HG02870 (cell line): ENCODE data around the gene ZNF442.
"Not testable (repeated sequence)": the region's sequence is repeated elsewhere in the genome, so short reads cannot be mapped to it uniquely, and the experiment has no call there.

Experiments used
- ATAC-seq: cut with Tn5 transposase; IDR thresholded peaks from one replicate; pipeline ENCODE4 v1.9.1; 2021; ENCODE audit warnings: mild to moderate bottlenecking, moderate library complexity; ENCODE audit not compliant: unreplicated experiment

Gene ZNF442

DNA sequence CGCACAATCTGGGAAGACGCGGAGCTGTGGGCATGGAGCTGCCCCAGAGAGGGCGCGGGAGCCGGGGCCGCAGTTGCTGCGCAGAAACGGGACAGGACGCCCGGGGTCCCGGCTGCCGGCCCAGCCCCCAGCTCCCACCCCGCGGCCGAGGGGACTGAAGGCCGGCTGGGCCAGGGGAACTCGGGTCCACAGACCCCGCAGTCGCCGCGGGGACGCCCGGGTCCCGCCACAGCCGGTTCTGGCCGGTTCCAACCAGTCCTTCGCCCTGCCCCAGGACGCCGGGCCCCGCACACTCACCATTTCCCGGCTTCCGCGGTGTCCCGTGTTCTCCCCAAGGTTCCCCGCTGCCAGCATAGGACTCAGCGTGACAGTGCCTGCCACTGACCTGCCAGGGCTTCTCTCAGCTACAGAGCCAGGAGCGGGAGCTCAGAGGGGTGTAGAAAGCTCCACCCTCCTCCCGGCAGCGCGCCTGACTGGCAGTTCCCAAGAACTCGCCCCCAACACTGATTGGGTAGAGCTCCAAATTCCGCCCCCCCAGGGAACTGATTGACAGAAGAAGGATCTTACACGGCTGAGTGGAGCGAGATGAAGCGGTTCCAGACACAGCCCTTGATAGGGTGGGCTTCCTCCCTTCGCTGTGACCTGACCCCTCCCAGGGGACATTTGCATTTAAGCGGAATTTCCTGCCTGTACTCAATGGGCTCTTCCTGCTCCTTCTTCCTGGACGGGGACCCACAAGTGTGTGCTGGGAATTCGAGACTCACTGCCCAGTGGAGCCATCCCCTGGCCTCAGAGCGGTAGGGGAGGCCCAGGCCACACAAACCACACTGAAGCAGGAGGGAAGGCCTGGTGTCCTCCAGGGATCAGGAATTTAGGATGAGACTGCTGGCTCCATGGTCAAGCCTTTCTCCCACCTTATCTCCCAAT is at the start of gene ZNF442:
Gene ZNF442, minus strand, starts transcription at position 448 of the 927 bp plus-strand sequence. CDS start 2,052 bp downstream, outside the sequence.
- peak; percentile 90 for ATAC-seq

DNA sequence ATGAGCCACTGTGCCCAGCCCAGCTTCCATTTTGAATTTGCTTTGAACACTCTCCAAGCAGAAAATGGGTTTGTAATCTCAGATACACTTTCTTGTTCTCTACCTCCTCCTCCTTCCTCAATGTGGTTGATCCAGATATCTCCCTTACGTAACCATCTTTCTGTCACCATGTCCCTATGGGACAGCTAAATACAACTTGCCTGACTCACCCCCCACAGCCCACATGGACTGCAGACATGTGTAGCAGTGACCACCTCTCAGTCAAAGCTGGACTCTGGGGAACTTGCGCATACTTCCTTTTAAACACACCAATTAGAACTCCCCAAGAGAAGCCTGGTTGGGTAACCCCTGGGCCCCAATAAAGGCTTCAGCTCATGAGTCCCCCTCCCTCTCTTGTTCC is 46.4 kb upstream of the ZNF442 start:
- no peak for ATAC-seq

DNA sequence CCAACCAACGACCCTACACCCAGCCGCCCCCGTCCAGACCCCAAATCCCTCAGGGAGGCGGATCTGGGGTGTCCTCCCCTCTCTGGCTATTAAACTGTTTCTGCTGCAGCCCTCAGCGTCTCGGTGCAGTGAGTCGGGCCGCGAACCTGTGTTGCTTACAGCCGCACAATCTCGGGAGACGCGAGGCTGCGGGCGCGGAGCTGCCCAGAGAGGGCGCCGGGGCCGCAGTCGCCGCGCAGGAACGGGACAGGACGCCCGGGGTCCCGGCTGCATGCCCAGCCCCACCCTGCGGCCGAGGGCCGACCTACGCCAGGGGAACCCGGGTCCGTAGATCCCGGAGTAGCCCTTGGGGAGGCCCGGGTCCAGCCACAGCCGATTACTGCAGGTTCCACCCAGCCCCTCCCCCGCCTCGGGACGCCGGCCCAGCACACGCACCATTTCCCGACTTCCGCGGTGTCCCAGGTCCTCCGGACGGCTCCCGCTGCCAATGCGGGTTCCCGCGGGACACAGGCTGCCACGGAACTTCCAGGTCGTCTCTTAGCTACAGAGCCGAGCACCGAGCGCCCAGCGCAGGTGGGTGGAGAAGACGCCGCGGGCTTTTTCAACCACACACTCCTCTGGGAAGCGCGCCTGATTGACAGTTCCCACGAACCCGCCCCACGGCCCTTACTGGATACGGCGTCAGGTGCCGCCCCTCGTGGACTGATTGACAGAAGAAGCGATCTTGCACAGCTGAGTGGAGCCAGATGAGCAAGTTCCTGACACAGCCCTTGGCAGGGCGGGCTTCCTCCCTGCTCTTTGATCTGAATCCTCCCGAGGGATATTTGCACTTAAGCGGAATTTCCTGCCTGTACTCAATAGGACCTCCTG is 35.4 kb upstream of the ZNF442 start, which contains the start of gene ZNF799:
Gene ZNF799, minus strand, starts transcription at position 639 of the 870 bp plus-strand sequence. Its CDS starts 201 bp downstream, at position 438.
- peak; percentile 91 for ATAC-seq

DNA sequence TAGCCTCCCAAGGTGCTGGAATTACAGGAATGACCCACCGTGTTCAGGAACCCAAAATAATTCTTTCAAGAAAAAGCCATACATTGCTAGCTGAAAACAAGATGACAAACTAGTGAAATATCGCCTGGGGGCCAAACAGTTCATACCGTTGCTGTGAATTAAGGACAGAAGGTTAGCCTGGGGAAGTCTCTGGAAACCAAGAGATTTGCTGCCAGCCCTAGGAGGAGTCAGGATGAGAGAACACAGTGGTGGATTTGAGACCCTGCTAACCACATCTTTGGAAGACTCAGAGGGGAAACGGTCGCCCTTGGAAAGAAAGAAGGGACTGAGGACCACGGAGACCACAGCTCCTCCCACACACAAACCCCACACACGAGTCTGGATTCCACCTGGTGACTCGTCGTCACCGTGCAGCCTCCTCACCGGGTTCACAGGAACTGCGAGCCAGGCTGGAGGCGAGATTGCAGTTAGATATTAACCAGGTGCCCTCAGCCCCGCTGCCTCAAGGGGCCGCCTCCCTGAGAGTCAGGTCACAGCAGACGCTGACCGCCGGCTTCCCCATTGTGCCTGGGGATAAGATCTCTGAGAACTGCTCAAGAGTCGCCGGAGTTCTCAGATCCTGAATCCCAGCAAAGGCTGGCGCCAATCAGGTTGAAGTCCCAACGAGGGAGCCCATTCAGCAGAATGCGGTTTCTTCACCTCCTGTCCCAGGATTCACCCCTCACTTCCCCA is 34.6 kb upstream of the ZNF442 start:
- ATAC-seq = peak; percentile 24

DNA sequence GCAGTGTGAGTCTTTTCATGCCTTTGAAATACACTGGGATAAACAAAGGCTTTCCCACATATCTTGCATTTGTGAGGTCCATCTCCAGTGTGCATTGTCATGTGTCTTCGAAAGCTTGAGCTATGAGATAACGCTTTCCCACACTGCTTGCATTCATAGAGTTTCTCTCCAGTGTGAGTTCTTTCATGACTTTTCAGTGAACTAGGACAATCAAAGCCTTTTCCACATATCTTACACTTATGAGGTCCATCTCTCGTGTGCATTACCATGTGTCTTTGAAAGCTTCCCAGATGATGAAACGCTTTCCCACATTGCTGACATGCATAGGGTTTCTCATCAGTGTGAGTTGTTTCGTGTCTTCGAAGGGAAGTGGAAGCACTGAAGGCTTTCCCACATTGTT is 25.7 kb upstream of the ZNF442 start:
- ATAC-seq = not testable (repeated sequence)

DNA sequence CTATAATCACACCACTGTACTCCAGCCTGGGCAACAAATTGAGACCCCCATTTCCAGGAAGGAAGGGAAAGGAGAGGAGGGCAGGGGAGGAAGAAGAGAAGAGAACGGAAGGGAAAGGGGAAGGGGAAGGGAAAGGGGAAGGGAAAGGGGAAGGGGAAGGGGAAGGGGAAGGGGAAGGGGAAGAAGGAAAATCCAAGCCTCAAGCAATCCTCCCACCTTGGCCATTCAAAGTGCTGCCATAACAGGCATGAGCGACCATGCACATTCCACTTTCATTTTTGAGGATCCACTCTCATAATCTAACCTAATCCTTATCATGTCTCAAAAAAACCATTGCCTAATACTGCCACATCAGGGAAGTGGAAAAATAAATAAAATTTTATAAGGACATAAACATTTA is 20.9 kb upstream of the ZNF442 start:
- ATAC-seq = not testable (repeated sequence)

DNA sequence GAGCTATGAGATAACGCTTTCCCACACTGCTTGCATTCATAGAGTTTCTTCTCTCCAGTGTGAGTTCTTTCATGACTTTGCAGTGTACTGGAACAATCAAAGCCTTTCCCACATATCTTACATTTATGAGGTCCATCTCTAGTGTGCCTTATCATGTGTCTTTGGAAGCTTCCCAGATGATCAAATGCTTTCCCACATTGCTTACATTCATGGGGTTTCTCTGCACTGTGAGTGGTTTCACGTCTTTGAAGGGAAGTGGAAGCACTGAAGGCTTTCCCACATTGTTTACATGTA is 14.9 kb upstream of the ZNF442 start:
- ATAC-seq = no peak

DNA sequence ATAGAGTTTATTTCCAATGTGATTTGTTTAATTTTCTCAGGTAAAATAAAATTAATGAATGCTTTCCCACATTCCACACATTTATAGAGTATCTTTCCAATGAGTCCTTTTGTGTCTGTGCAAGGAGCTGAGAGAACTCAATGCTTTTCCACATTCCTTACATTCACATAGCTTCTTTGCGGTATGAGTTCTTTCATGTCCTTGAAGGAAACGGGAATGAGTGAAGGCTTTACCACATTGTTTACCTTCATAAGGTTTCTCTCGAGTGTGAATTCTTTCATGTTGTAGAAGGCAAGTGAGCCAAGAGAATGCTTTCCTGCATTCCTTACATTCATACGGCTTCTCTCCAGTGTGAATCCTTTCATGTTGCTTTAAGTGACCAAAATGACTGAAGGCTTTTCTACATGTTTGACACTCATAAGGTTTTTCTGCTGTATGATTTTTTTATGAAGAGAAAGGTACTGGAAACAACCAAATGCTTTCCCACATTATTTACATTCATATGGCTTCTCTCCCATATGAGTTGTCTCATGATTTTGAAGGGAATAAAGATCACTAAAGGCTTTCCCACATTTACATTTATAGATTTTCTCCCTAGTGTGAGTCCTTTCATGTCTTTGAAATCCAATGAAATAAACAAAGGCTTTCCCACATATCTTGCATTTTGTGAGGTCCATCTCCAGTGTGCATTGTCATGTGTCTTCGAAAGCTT is 14.4 kb upstream of the ZNF442 start:
- no peak for ATAC-seq

DNA sequence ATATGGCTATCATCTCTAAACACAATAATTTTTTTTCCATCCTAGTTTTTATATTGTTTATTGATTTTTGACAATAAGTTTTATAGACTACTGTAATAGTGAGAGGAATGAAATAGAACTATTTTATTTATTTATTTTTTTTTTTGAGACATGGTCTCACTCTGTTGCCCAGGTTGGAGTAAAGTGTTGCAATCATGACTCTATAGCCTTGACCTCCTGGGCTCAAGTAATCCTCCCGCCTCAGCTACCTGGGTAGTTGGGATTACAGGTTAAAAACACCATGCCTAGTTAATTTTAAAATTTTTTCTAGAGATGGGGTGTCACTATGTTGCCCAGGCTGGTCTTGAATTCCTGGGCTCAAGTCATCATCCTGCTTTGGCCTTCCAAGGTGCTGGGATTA is 8.5 kb upstream of the ZNF442 start:
- no peak for ATAC-seq

DNA sequence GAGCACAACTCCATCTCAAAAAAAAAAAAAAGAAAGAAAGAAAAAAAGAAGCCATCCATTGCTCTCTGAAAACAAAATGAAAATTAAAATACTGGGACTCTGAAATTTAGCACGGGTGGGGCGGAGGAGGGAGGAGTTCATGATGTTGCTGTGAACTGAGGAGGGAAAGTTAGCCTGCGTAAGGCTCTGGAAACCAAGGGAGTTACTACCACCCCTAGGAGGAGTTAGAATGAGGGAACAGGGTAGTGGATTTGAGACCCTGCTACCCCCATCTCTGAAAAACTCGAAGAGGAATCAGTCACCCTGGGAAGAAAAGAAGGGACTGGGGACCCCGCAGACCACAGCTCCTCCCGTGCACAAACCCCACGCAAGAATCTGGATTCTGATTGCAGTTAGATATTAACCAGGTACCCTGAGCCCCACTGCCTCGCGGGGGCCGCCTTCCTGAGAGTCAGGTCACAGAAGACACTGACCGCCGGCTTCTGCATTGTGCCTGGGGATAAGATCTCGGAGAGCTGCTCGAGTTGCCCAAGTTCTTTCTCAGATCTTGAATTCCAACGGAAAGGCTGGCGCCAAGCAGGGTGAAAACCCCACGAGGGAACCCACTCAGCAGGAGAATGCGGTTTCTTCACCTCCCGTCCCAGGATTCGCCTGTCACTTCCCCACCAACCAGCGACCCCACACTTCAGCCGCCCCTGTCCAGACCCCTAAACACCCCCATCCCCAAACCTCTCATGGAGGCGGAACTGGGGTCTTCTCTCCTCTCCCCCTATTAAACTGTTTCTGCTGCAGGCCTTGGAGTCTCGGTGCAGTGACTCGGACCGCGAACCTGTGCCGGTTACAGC is 870 bp downstream of the ZNF442 start:
- no peak for ATAC-seq

DNA sequence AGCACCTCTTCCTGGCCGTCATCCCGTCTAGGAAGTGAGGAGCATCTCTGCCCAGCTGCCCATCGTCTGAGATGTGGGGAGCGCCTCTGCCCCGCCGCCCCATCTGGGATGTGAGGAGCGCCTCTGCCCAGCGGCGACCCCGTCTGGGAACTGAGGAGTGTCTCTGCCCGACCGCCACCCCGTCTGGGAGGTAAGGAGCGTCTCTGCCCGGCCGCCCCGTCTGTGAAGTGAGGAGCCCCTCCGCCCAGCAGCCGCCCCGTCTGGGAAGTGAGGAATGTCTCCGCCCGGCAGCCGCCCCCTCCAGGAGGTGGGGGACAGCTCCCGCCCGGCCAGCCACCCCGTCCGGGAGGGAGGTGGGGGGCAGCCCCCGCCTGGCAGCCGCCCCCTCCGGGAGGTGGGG is 3.2 kb downstream of the ZNF442 start:
- ATAC-seq = not testable (repeated sequence)

DNA sequence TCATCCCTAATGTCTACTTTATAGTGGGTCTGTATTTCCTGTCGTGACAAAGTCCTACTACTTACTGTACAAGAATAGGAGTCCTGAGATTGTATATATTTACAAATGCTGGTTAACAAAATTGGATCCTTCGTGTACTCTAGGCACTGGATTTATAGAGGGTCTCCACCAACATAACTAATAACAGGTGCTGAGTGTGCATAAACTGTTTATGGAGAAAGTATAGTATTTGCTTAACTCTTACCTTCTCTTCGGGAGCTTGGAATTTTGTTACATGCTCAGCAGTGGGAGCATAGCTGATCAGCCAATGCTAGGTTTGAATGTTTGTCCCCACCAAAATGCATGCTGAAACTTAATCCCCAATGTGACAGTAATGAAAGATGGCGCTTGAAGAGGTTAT is 12.1 kb downstream of the ZNF442 start:
- no peak for ATAC-seq

DNA sequence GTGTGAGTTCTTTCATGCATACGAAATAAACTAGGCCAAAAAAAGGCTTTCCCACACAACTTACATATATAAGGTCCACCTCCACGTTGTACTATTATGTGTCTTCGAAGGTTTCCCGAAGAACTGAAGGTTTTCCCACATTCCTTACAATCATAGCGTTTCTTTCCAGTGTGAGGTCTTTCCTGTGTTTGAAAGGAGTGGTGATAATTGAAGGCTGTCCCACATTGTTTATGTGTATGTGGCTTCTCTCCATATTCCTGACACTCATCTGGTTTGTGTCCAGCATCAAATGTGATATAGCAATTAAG is 14.6 kb downstream of the ZNF442 start:
- ATAC-seq = no peak

DNA sequence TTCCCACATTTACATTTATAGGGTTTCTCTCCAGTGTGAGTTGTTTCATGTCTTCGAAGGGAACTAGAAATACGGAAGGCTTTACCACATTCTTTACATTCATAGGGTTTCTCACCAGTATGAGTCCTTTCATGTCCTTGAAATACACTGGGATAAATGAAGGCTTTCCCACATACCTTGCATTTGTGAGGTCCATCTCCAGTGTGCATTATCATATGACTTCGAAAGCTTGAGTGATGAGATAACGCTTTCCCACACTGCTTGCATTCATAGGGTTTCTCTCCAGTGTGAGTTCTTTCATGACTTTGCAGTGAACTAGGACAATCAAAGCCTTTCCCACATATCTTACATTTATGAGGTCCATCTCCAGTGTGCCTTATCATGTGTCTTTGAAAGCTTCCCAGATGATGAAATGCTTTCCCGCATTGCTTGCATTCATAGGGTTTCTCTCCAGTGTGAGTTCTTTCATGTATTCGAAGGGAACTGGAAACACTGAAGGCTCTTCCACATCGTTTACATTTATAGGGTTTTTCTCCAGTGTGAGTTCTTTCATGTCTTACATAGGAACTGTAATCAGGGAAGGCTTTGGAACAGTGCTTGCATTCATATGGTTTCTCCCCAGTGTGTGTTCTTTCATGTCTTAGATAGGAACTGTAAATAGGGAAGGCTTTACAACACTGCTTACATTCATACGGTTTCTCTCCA is 15.1 kb downstream of the ZNF442 start:
- ATAC-seq = no peak

DNA sequence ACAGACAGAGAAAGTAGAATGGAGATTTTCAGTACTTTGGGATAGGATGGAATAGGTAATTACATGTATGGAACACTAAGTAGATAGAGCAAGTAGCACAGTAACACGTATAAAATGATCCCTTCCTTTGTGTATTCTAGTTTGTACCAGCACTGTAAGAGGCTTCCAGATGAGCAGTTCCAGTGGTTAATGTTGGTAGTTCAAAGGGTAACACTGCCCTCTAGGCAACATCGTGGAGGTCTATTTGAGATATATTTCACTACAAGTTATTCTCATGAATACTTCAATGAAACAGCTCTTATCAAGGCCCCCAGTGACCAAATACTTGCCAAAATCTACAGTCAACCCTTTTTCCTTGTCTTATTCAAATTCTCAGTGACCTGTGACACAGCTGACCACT is 18.6 kb downstream of the ZNF442 start:
- ATAC-seq = no peak

DNA sequence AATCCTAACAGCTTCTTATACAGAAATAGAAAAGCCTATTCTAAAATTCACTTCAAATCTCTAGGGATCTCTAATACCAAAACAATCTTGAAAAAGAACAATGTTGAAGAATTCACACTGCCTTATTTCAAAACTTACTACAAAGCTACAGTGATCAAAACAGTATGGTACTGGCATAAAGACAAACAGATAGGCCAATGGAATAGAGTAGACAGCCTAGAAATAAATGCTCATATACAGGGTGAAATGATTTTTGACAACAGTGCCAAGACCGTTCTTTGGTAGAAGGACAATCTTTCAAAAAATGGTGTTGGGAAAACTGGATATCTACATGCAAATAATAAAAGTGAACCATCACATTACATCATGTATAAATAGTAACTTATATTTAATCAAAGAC is 20.3 kb downstream of the ZNF442 start:
- ATAC-seq = no peak

DNA sequence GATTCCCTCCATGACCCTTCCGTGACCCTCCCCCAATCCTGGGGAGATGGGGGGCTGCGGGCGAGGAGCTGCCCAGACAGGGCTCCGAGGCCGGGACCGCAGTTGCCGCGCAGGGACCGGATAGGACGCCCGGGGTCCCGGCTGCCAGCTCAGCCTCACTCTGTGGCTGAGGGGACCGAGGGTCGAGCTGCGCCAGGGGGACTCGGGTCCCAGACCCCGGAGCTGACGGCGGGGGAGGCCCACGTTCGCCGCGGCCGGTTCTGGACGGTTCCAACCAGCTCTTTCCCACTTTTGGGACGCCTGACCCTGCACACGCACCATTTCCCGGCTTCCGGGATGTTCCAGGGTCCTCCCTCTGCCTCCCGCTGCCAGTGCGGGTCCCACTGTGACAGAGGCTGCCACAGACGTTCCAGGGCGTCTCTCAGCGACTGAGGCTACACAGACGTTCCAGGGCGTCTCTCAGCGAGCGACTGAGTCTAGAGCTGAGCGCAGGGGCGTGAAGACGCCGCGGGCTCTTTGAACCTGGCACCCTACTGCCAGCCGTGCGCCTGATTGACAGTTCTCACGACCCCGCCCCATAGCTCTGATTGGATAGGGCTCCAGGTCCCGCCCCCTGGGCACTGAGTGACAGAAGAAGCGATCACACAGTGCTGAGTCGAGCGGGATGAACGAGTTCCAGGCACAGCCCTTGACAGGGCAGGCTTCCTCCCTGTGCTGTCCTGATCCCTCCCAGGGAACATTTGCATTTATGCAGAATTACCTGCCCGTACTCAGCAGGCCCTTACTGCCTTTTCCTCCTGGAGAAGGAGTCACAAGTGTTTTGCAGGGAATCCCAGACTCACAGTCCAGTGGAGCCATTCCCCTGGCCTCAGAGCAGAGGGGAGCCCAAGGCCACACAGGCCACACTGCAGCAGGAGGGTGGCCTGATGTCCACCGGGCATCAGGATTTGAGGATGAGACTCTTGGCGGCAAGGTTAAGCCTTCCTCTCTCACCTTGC is 32.0 kb downstream of the ZNF442 start, which contains the start of gene ZNF563:
Gene ZNF563, minus strand, starts transcription at position 472 of the 998 bp plus-strand sequence. Its CDS starts 151 bp downstream, at position 321.
- ATAC-seq = peak; percentile 90
